Endothelial cell of umbilical vein (primary cell): ENCODE data around the gene MYOD1.

Experiments
- EZH2 ChIP-seq: IDR thresholded peaks from 2 replicates; pipeline ENCODE4 v1.6.1; 2012; ENCODE audit warnings: borderline replicate concordance, low read depth, mild to moderate bottlenecking, moderate library complexity, low read length, inconsistent platforms; ENCODE audit not compliant: severe bottlenecking
- MYC ChIP-seq: IDR thresholded peaks from one replicate; pipeline ENCODE4 v1.6.1; 2011; ENCODE audit warnings: mild to moderate bottlenecking, low read depth, low read length
- POLR2A ChIP-seq: IDR thresholded peaks from 2 replicates; pipeline ENCODE4 v1.6.1; 2012; ENCODE audit warnings: low read depth, mild to moderate bottlenecking, control low read depth, low read length
- POLR2AphosphoS5 ChIP-seq: IDR thresholded peaks from 2 replicates; pipeline ENCODE4 v1.6.1; 2012; ENCODE audit warnings: low read depth, mild to moderate bottlenecking, control low read depth, low read length, moderate library complexity; ENCODE audit not compliant: insufficient read depth
- TF ChIP-seq, protein P1 (sequence below), 2 donors: IDR thresholded peaks; 1 replicate in 1 of 2; 2 replicates in 1 of 2; pipeline ENCODE4 v1.5.1; 2011; ENCODE audit warnings: low read length in 2 of 2, mild to moderate bottlenecking in 2 of 2, moderate library complexity in 2 of 2, control low read depth in 1 of 2, inconsistent platforms in 1 of 2, low read depth in 1 of 2; ENCODE audit not compliant: insufficient read depth in 1 of 2; ENCODE audit errors: extremely low read depth in 1 of 2

GRCh38 chr11:17755891-17756290 lies 36.5 kb downstream of the MYOD1 start:
- TF ChIP-seq POLR2A, result no peak
- TF ChIP-seq, protein P1, sequence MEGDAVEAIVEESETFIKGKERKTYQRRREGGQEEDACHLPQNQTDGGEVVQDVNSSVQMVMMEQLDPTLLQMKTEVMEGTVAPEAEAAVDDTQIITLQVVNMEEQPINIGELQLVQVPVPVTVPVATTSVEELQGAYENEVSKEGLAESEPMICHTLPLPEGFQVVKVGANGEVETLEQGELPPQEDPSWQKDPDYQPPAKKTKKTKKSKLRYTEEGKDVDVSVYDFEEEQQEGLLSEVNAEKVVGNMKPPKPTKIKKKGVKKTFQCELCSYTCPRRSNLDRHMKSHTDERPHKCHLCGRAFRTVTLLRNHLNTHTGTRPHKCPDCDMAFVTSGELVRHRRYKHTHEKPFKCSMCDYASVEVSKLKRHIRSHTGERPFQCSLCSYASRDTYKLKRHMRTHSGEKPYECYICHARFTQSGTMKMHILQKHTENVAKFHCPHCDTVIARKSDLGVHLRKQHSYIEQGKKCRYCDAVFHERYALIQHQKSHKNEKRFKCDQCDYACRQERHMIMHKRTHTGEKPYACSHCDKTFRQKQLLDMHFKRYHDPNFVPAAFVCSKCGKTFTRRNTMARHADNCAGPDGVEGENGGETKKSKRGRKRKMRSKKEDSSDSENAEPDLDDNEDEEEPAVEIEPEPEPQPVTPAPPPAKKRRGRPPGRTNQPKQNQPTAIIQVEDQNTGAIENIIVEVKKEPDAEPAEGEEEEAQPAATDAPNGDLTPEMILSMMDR (IDR thresholded peaks at IDR 0.05; ENCODE audit: extremely low read depth in 1 of 2, insufficient read depth in 1 of 2, low read depth in 1 of 2, low read length in 2 of 2), result no peak
- TF ChIP-seq POLR2AphosphoS5, result no peak
- TF ChIP-seq EZH2, result no peak
- no peak for TF ChIP-seq MYC
